Body of pancreas (tissue), 4 donors: ENCODE measurements around the gene SCAPER. TPM values are rescaled to one million over a fixed set of nuclear protein-coding genes. Genes with fewer than 3 reads are reported as not detected.

Experiments used
- ATAC-seq: fragments of 150-250 bp; one replicate; pipeline ENCODE4 v1.9.1; 2016
- DNase-seq, 4 donors: peaks; one replicate each; pipeline ENCODE4 v3.0.0-alpha.2; 2019
- H3K27ac ChIP-seq, 4 donors: fragments of 200-600 bp; sonication (generic); 1 replicate in 3 of 4; 2 replicates in 1 of 4; pipeline versions ENCODE4 v1.5.1 to v1.6.1; 2016 to 2019; ENCODE audit warnings: mild to moderate bottlenecking in 1 of 4, mixed read lengths in 1 of 4, moderate library complexity in 1 of 4
- H3K27me3 ChIP-seq, 2 donors: fragments of 200-600 bp; sonication (generic); one replicate each; pipeline ENCODE4 v1.6.0; 2016; ENCODE audit warnings: mild to moderate bottlenecking in 1 of 2
- H3K36me3 ChIP-seq, 2 donors: fragments of 200-600 bp; sonication (generic); replicated peaks in 1 of 2; 2 replicates each; pipeline ENCODE4 v1.5.1; 2016; ENCODE audit warnings: low read depth in 2 of 2; ENCODE audit not compliant: insufficient read depth in 1 of 2
- H3K4me1 ChIP-seq: fragments of 200-600 bp; sonication (generic); one replicate; pipeline ENCODE4 v1.6.0; 2016
- H3K4me3 ChIP-seq, 2 donors: fragments of 200-600 bp; sonication (generic); 1 replicate in 1 of 2; 2 replicates in 1 of 2; pipeline ENCODE4 v1.5.1; 2016 to 2019
- H3K9me3 ChIP-seq, 3 donors: fragments of 200-600 bp; sonication (generic); 1 replicate in 2 of 3; 2 replicates in 1 of 3; pipeline ENCODE4 v1.5.1; 2016
- CTCF ChIP-seq, 7 experiments: fragments of 450-650 bp in 4 of 7; fragments of 200-600 bp in 3 of 7; sonication (generic) in 3 of 7; IDR thresholded peaks; one replicate each; pipeline ENCODE4 v1.5.1; 2016 to 2019; ENCODE audit warnings: antibody characterized with exemption in 7 of 7
- POLR2A ChIP-seq, 3 donors: fragments of 450-650 bp; IDR thresholded peaks; one replicate each; pipeline ENCODE4 v1.6.1; 2016; ENCODE audit warnings: antibody characterized with exemption in 3 of 3, mild to moderate bottlenecking in 2 of 3
- WGBS, 2 donors: methylation state at CpG; one replicate each; pipeline ENCODE4 v1.1.5; 2017; 5-methylcytosine and 5-hydroxymethylcytosine counted together
- intact Hi-C: fragments of 100-400 bp; cut with DNase I; formaldehyde crosslinking; loops from one replicate; pipeline ENCODE4 v1.15.1; 2023
- total RNA-seq, 2 donors: library from RNA; depleted of rRNA; stranded (reverse); fragments of >200 nt; gene quantifications; one replicate each; pipeline ENCODE4 v1.1.0, GENCODE V29; 2016

Gene SCAPER
- total RNA-seq, 2 donors from 2014 or later = 22.1 to 46.2 TPM

GRCh38 chr15:76682833-76683232 lies 222.3 kb downstream of the SCAPER start:
- intact Hi-C loops = no loop called here
- H3K36me3 ChIP-seq = no peaks in the 10 kb centered on the region
- H3K4me3 ChIP-seq = no peak overlapping the region
- H3K9me3 ChIP-seq = no peaks in the 10 kb centered on the region
- H3K4me1 ChIP-seq = no peaks in the 10 kb centered on the region
- TF ChIP-seq CTCF (IDR thresholded peaks at IDR 0.05) (no peak), POLR2A (IDR thresholded peaks at IDR 0.05) (no peak)
- ATAC-seq = no peak
- no peaks in the 10 kb centered on the region for H3K27me3 ChIP-seq
- no peak for DNase-seq
- H3K27ac ChIP-seq = no peak overlapping the region
- WGBS, 2 donors = 94 to 100% methylated on average over 3 of the region's 3 CpGs

GRCh38 chr15:76682259-76682658 lies 222.9 kb downstream of the SCAPER start:
- intact Hi-C loops = no loop called here
- ATAC-seq = no peak
- no peak overlapping the region for H3K4me3 ChIP-seq
- no peak overlapping the region for H3K27ac ChIP-seq
- no peaks in the 10 kb centered on the region for H3K9me3 ChIP-seq
- no peak for TF ChIP-seq CTCF (IDR thresholded peaks at IDR 0.05)
- no peak for TF ChIP-seq POLR2A (IDR thresholded peaks at IDR 0.05)
- 90 to 100% methylated on average over 4 to 7 of the region's 7 CpGs for WGBS, 2 donors
- no peak for DNase-seq
- H3K4me1 ChIP-seq = no peaks in the 10 kb centered on the region
- H3K27me3 ChIP-seq = no peaks in the 10 kb centered on the region
- no peaks in the 10 kb centered on the region for H3K36me3 ChIP-seq

DNA sequence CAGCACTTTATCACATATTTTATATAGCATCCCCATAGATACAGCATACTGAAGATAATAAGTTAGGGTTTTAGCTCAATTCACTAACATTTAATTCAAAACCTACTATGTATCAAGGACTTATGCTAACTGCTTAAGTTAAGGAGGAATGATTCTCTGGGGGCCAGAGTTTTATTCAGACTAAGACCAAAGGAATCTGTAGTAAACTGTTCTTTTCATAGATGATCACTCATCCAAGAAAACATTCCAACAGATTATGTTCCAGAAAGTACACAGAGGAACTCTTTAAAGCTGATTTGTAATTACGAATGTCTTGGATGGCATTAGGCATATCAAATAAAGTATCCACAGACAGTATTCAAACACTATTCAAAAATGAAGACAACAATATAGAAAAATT lies 226.4 kb downstream of the SCAPER start:
- ATAC-seq (no peak), DNase-seq (no peak)
- Histone ChIP-seq H3K4me1 (no peaks in the 10 kb centered on the region), H3K9me3 (no peaks in the 10 kb centered on the region), H3K36me3 (no peaks in the 10 kb centered on the region), H3K4me3 (no peak overlapping the region), H3K27ac (no peak overlapping the region), H3K27me3 (no peaks in the 10 kb centered on the region)
- 85 to 93% methylated on average over 1 of the region's 1 CpG for WGBS, 2 donors
- intact Hi-C loops = no loop called here
- no peak for TF ChIP-seq POLR2A (IDR thresholded peaks at IDR 0.05)
- no peak for TF ChIP-seq CTCF (IDR thresholded peaks at IDR 0.05)

GRCh38 chr15:76674883-76675282 lies 230.3 kb downstream of the SCAPER start:
- TF ChIP-seq CTCF (IDR thresholded peaks at IDR 0.05) = no peak
- TF ChIP-seq POLR2A (IDR thresholded peaks at IDR 0.05) = no peak

GRCh38 chr15:76669521-76670207 lies 235.5 kb downstream of the SCAPER start:
- Histone ChIP-seq H3K9me3 (no peaks in the 10 kb centered on the region), H3K36me3 (no peaks in the 10 kb centered on the region), H3K27me3 (no peaks in the 10 kb centered on the region), H3K27ac (no peak overlapping the region), H3K4me1 (no peaks in the 10 kb centered on the region), H3K4me3 (no peak overlapping the region)
- WGBS, 2 donors = 78 to 81% methylated on average over 4 of the region's 4 CpGs
- no peak for DNase-seq
- TF ChIP-seq CTCF (IDR thresholded peaks at IDR 0.05) = no peak
- TF ChIP-seq POLR2A (IDR thresholded peaks at IDR 0.05) = no peak
- no peak for ATAC-seq
- intact Hi-C loops = no loop called here

More at GRCh38 chr15:76674883-76675282, 230.3 kb downstream of the SCAPER start:
- 92 to 94% methylated on average over 2 of the region's 2 CpGs for WGBS, 2 donors
- H3K9me3 ChIP-seq = no peaks in the 10 kb centered on the region
- H3K27me3 ChIP-seq = no peaks in the 10 kb centered on the region
- no peak overlapping the region for H3K27ac ChIP-seq
- intact Hi-C loops = no loop called here
- H3K4me3 ChIP-seq = no peak overlapping the region
- DNase-seq (no peak), ATAC-seq (no peak)
- no peaks in the 10 kb centered on the region for H3K36me3 ChIP-seq
- no peaks in the 10 kb centered on the region for H3K4me1 ChIP-seq
